HEK293 (cell line): Measurements from ENCODE around the gene KBTBD13.
"Not testable (repeated sequence)": the region's sequence is repeated elsewhere in the genome, so short reads cannot be mapped to it uniquely, and the experiment has no call there.

Source experiments
- CTCF ChIA-PET: fragments of 350-600 bp; formaldehyde crosslinking; extraction: SDS; loops from one replicate; lab custom pipeline; 2021; ENCODE audit warnings: antibody characterized with exemption; lab: Yijun Ruan, JAX
- POLR2A ChIA-PET: fragments of 300-600 bp; formaldehyde crosslinking; extraction: SDS; loops from one replicate; lab custom pipeline; 2020; ENCODE audit warnings: antibody characterized with exemption, inconsistent platforms; lab: Yijun Ruan, JAX
- H3K27ac ChIP-seq: fragments of 200-500 bp; sonication (Bioruptor generic); 2 replicates; pipeline ENCODE4 v1.5.1; 2014; ENCODE audit warnings: low read depth, low read length, control low read depth, inconsistent platforms; ENCODE audit errors: extremely low read depth
- H3K36me3 ChIP-seq, 2 experiments: fragments of 200-500 bp in 1 of 2; sonication (Bioruptor generic) in 1 of 2; 1 replicate in 1 of 2; 2 replicates in 1 of 2; pipeline ENCODE4 v1.5.1; 2014 to 2017; ENCODE audit warnings: inconsistent platforms in 2 of 2, low read length in 2 of 2; ENCODE audit not compliant: control insufficient read depth in 2 of 2, insufficient read depth in 1 of 2
- H3K4me1 ChIP-seq: fragments of 200-500 bp; sonication (Bioruptor generic); 2 replicates; pipeline ENCODE4 v1.5.1; 2014; ENCODE audit warnings: mild to moderate bottlenecking, low read length, inconsistent platforms; ENCODE audit not compliant: control insufficient read depth, insufficient read depth
- H3K4me3 ChIP-seq: 2 replicates; pipeline ENCODE4 v1.5.1; 2011; ENCODE audit warnings: low read depth, mild to moderate bottlenecking, control low read depth, low read length, moderate library complexity
- H3K9me3 ChIP-seq: fragments of 200-500 bp; sonication (Bioruptor generic); 2 replicates; pipeline ENCODE4 v1.5.1; 2014; ENCODE audit warnings: low read depth, low read length, inconsistent platforms; ENCODE audit not compliant: control insufficient read depth, insufficient read depth
- KLF9 ChIP-seq: fragments of 450-650 bp; formaldehyde crosslinking; IDR thresholded peaks from 2 replicates; pipeline ENCODE4 v1.5.1; 2016; ENCODE audit warnings: missing biosample characterization, missing genetic modification characterization, low read depth
- YY1 ChIP-seq: fragments of 450-650 bp; formaldehyde crosslinking; IDR thresholded peaks from 2 replicates; pipeline ENCODE4 v1.5.1; 2018; ENCODE audit warnings: missing biosample characterization, missing genetic modification characterization
- ZFHX2 ChIP-seq: fragments of 450-650 bp; formaldehyde crosslinking; conservative IDR thresholded peaks from 2 replicates; pipeline ENCODE4 v1.5.1; 2016; ENCODE audit warnings: missing biosample characterization, missing genetic modification characterization
- ZFP37 ChIP-seq: fragments of 450-650 bp; formaldehyde crosslinking; IDR thresholded peaks from 2 replicates; pipeline ENCODE4 v1.5.1; 2016; ENCODE audit warnings: missing biosample characterization, missing genetic modification characterization
- ZIC2 ChIP-seq: fragments of 450-650 bp; formaldehyde crosslinking; IDR thresholded peaks from 2 replicates; pipeline ENCODE4 v1.5.1; 2016; ENCODE audit warnings: missing biosample characterization, missing genetic modification characterization
- ZNF140 ChIP-seq: fragments of 450-650 bp; formaldehyde crosslinking; IDR thresholded peaks from 2 replicates; pipeline ENCODE4 v1.5.1; 2016; ENCODE audit warnings: missing biosample characterization, missing genetic modification characterization
- ZNF16 ChIP-seq: fragments of 450-650 bp; formaldehyde crosslinking; IDR thresholded peaks from 2 replicates; pipeline ENCODE4 v1.5.1; 2016; ENCODE audit warnings: low read depth, missing biosample characterization, missing genetic modification characterization
- ZNF175 ChIP-seq: fragments of 450-650 bp; formaldehyde crosslinking; IDR thresholded peaks from 2 replicates; pipeline ENCODE4 v1.5.1; 2016; ENCODE audit warnings: missing biosample characterization, missing genetic modification characterization
- ZNF18 ChIP-seq: fragments of 450-650 bp; formaldehyde crosslinking; IDR thresholded peaks from 2 replicates; pipeline ENCODE4 v1.5.1; 2016; ENCODE audit warnings: missing biosample characterization, missing genetic modification characterization
- ZNF211 ChIP-seq: fragments of 450-650 bp; formaldehyde crosslinking; IDR thresholded peaks from 2 replicates; pipeline ENCODE4 v1.5.1; 2016; ENCODE audit warnings: low read depth, missing biosample characterization, missing genetic modification characterization
- ZNF223 ChIP-seq: fragments of 450-650 bp; formaldehyde crosslinking; IDR thresholded peaks from 2 replicates; pipeline ENCODE4 v1.5.1; 2016; ENCODE audit warnings: missing biosample characterization, missing genetic modification characterization
- ZNF239 ChIP-seq: fragments of 450-650 bp; formaldehyde crosslinking; IDR thresholded peaks from 2 replicates; pipeline ENCODE4 v1.5.1; 2016; ENCODE audit warnings: missing biosample characterization, missing genetic modification characterization
- ZNF341 ChIP-seq: fragments of 450-650 bp; formaldehyde crosslinking; IDR thresholded peaks from 2 replicates; pipeline ENCODE4; 2016; ENCODE audit warnings: low read depth, missing biosample characterization, missing genetic modification characterization
- ZNF426 ChIP-seq: fragments of 450-650 bp; formaldehyde crosslinking; IDR thresholded peaks from 2 replicates; pipeline ENCODE4 v1.5.1; 2017; ENCODE audit warnings: missing biosample characterization, missing genetic modification characterization, mild to moderate bottlenecking, inconsistent platforms, moderate library complexity
- ZNF785 ChIP-seq: fragments of 450-650 bp; formaldehyde crosslinking; IDR thresholded peaks from 2 replicates; pipeline ENCODE4 v1.5.1; 2016; ENCODE audit warnings: missing biosample characterization, missing genetic modification characterization
- TF ChIP-seq, protein P1 (sequence below): fragments of 450-650 bp; formaldehyde crosslinking; IDR thresholded peaks from 2 replicates; pipeline ENCODE4 v1.5.1; 2016; ENCODE audit warnings: missing biosample characterization, missing genetic modification characterization
- TF ChIP-seq, protein P2 (sequence below): fragments of 450-650 bp; formaldehyde crosslinking; IDR thresholded peaks from 2 replicates; pipeline ENCODE4 v1.5.0; 2017; ENCODE audit warnings: missing biosample characterization, missing genetic modification characterization, borderline replicate concordance

Gene KBTBD13

DNA sequence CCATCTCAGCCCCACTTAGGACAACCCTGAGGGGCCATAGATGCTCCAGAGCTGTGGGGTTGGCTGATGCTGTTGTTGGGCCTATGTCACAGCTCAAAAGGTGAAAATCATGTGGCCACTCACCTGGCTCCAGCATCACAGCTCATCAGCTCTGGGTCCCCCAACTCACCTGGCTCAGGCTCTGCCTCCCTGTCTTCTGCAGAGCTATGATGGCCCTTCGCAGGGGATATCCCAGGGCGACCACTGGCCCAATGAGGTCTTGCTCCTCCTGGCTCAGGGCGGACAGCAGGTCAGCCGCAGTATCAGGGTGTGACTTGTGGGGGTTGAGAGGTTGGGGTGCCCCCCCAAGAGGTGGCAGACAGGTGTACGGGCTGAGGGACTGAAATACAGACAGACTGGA is 22.8 kb downstream of the KBTBD13 start:
- ChIA-PET POLR2A (no interaction called here), CTCF (interaction anchor here (1.0 kb wide), 1 partner anchor 45 kb away, joined by 4 read pairs; no protein-coding TSS in a partner anchor)
- H3K27ac ChIP-seq: no peak overlapping the region
- no peak overlapping the region for H3K4me3 ChIP-seq
- no peaks in the 10 kb centered on the region for H3K4me1 ChIP-seq
- TF ChIP-seq ZNF140 (tag by site-specific recombination) (no peak), ZNF426 (tag by site-specific recombination) (no peak), ZIC2 (tag by site-specific recombination) (no peak), ZNF175 (tag by site-specific recombination) (no peak), ZNF341 (tag by site-specific recombination) (no peak), ZNF785 (no peak), ZFP37 (no peak)
- TF ChIP-seq, protein P1, sequence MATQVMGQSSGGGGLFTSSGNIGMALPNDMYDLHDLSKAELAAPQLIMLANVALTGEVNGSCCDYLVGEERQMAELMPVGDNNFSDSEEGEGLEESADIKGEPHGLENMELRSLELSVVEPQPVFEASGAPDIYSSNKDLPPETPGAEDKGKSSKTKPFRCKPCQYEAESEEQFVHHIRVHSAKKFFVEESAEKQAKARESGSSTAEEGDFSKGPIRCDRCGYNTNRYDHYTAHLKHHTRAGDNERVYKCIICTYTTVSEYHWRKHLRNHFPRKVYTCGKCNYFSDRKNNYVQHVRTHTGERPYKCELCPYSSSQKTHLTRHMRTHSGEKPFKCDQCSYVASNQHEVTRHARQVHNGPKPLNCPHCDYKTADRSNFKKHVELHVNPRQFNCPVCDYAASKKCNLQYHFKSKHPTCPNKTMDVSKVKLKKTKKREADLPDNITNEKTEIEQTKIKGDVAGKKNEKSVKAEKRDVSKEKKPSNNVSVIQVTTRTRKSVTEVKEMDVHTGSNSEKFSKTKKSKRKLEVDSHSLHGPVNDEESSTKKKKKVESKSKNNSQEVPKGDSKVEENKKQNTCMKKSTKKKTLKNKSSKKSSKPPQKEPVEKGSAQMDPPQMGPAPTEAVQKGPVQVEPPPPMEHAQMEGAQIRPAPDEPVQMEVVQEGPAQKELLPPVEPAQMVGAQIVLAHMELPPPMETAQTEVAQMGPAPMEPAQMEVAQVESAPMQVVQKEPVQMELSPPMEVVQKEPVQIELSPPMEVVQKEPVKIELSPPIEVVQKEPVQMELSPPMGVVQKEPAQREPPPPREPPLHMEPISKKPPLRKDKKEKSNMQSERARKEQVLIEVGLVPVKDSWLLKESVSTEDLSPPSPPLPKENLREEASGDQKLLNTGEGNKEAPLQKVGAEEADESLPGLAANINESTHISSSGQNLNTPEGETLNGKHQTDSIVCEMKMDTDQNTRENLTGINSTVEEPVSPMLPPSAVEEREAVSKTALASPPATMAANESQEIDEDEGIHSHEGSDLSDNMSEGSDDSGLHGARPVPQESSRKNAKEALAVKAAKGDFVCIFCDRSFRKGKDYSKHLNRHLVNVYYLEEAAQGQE (tag by site-specific recombination): no peak
- H3K36me3 ChIP-seq: peaks cover 0 to 39% of the 10 kb centered on the region in 2 experiments; a peak in 2 of 3 replicates
- no peaks in the 10 kb centered on the region for H3K9me3 ChIP-seq

DNA sequence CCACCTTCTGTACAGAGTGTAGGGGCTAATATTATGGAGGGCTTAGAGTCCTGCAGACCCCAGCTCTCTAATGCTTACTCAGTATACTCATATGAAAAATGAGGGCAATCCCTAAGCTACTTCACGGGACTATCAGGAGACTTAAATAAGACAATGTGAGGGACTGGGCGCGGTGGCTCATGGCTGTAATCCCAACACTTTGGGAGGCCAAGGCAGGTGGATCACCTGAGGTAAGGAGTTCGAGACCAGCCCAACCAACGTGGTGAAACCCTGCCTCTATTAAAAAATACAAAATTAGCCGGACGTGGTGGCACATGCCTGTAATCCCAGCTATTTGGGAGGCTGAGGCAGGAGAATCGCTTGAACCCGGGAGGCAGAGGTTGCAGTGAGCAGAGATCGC is 23.3 kb downstream of the KBTBD13 start:
- peaks cover 0 to 39% of the 10 kb centered on the region in 2 experiments; a peak in 2 of 3 replicates for H3K36me3 ChIP-seq
- H3K4me3 ChIP-seq, POLR2A ChIA-PET, H3K4me1 ChIP-seq, H3K9me3 ChIP-seq, H3K27ac ChIP-seq: not testable (repeated sequence)
- CTCF ChIA-PET: interaction anchor here (1.0 kb wide), 1 partner anchor 45 kb away, joined by 4 read pairs; no protein-coding TSS in a partner anchor

- no peaks in the 10 kb centered on the region for H3K9me3 ChIP-seq
- no peak overlapping the region for H3K27ac ChIP-seq
- H3K36me3 ChIP-seq: peaks cover 0 to 44% of the 10 kb centered on the region in 2 experiments; a peak in 2 of 3 replicates
- no peak overlapping the region for H3K4me3 ChIP-seq
- CTCF ChIA-PET: interaction anchor here (0.8 to 1.8 kb wide), 7 partner anchors 13 to 61 kb away, joined by 3 to 23 read pairs (median 5); no protein-coding TSS in a partner anchor
- no peaks in the 10 kb centered on the region for H3K4me1 ChIP-seq
- POLR2A ChIA-PET: no interaction called here
- TF ChIP-seq ZFHX2 (tag by site-specific recombination): no peak
- no peak for TF ChIP-seq ZNF239 (tag by site-specific recombination)
- TF ChIP-seq KLF9: no peak
- TF ChIP-seq YY1: no peak
- TF ChIP-seq, protein P2, sequence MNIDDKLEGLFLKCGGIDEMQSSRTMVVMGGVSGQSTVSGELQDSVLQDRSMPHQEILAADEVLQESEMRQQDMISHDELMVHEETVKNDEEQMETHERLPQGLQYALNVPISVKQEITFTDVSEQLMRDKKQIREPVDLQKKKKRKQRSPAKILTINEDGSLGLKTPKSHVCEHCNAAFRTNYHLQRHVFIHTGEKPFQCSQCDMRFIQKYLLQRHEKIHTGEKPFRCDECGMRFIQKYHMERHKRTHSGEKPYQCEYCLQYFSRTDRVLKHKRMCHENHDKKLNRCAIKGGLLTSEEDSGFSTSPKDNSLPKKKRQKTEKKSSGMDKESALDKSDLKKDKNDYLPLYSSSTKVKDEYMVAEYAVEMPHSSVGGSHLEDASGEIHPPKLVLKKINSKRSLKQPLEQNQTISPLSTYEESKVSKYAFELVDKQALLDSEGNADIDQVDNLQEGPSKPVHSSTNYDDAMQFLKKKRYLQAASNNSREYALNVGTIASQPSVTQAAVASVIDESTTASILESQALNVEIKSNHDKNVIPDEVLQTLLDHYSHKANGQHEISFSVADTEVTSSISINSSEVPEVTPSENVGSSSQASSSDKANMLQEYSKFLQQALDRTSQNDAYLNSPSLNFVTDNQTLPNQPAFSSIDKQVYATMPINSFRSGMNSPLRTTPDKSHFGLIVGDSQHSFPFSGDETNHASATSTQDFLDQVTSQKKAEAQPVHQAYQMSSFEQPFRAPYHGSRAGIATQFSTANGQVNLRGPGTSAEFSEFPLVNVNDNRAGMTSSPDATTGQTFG (tag by site-specific recombination): no peak
- no peak for TF ChIP-seq ZNF18 (tag by site-specific recombination)
- TF ChIP-seq ZNF16 (tag by site-specific recombination): no peak
- no peak for TF ChIP-seq ZNF223 (tag by site-specific recombination)
- no peak for TF ChIP-seq ZNF211 (tag by site-specific recombination)
These were observed 23.9 kb downstream of the KBTBD13 start for GRCh38 chr15:65100442-65100841.
